Mesothelial cell of epicardium (in vitro differentiated cells): ENCODE measurements around the gene MRPL2. TPM values are rescaled to one million over a fixed set of nuclear protein-coding genes. Genes with fewer than 3 reads are reported as not detected.

Experiments
- DNase-seq, 2 experiments: peaks; one replicate each; pipeline ENCODE4 v3.0.0; 2021; ENCODE audit warnings: low spot score in 2 of 2; ENCODE audit not compliant: unreplicated experiment in 2 of 2
- H3K27ac Mint-ChIP-seq: 2 replicates; pipeline ENCODE4 v1.8.0; 2021; ENCODE audit warnings: mixed read lengths
- H3K27me3 Mint-ChIP-seq: 2 replicates; pipeline ENCODE4 v1.8.0; 2021; ENCODE audit warnings: low read depth, mixed read lengths
- H3K36me3 Mint-ChIP-seq: 2 replicates; pipeline ENCODE4 v1.8.0; 2021; ENCODE audit warnings: mixed read lengths
- H3K4me1 Mint-ChIP-seq: 2 replicates; pipeline ENCODE4 v1.8.0; 2021; ENCODE audit warnings: mixed read lengths
- H3K4me3 Mint-ChIP-seq: 2 replicates; pipeline ENCODE4 v1.8.0; 2021; ENCODE audit warnings: mild to moderate bottlenecking, moderate library complexity, mixed read lengths
- H3K9me3 Mint-ChIP-seq: 2 replicates; pipeline ENCODE4 v1.8.0; 2021; ENCODE audit warnings: mixed read lengths
- CTCF ChIP-seq: fragments of 200-600 bp; sonication (generic); IDR thresholded peaks from one replicate; pipeline ENCODE4 v1.5.0; 2021; ENCODE audit warnings: antibody characterized with exemption; ENCODE audit not compliant: unreplicated experiment
- total RNA-seq: library from RNA; stranded (reverse); gene quantifications from 3 replicates; pipeline ENCODE4 v1.2.1, GENCODE V29; 2021

The MRPL2 gene
- total RNA-seq, 1 donor from 2014 or later: 54.9 TPM

GRCh38 chr6:43029120-43029519, 30.1 kb downstream of the MRPL2 start:
- H3K4me3 Mint-ChIP-seq: no peak overlapping the region
- peaks cover 41% of the 10 kb centered on the region for H3K36me3 Mint-ChIP-seq
- H3K27me3 Mint-ChIP-seq: no peaks in the 10 kb centered on the region
- no peak for TF ChIP-seq CTCF
- no peak for DNase-seq
- no peaks in the 10 kb centered on the region for H3K4me1 Mint-ChIP-seq
- H3K27ac Mint-ChIP-seq: no peak overlapping the region
- H3K9me3 Mint-ChIP-seq: no peaks in the 10 kb centered on the region

- Mint-ChIP-seq H3K9me3 (no peaks in the 10 kb centered on the region), H3K27me3 (no peaks in the 10 kb centered on the region), H3K36me3 (peaks cover 27% of the 10 kb centered on the region), H3K4me3 (no peak overlapping the region), H3K4me1 (peaks cover 2% of the 10 kb centered on the region), H3K27ac (no peak overlapping the region)
- TF ChIP-seq CTCF: no peak
- DNase-seq: no peak
Measured at GRCh38 chr6:43026365-43026764, 32.9 kb downstream of the MRPL2 start.

- no peak for TF ChIP-seq CTCF
- Mint-ChIP-seq H3K9me3 (no peaks in the 10 kb centered on the region), H3K4me3 (no peak overlapping the region), H3K27me3 (no peaks in the 10 kb centered on the region), H3K27ac (peak overlapping the region; percentile 20), H3K36me3 (peaks cover 20% of the 10 kb centered on the region), H3K4me1 (peaks cover 2% of the 10 kb centered on the region)
- DNase-seq: no peak
Measured at GRCh38 chr6:43024436-43024835, 34.8 kb downstream of the MRPL2 start.

GRCh38 chr6:43021270-43022047, 37.8 kb downstream of the MRPL2 start, which contains the start of gene RRP36:
Gene RRP36, plus strand, starts transcription at chr6:43021623. Its CDS starts 32 bp downstream, at chr6:43021655.
- H3K4me1 Mint-ChIP-seq: peaks cover 4% of the 10 kb centered on the region
- H3K4me3 Mint-ChIP-seq: peak within 1 kb of the TSS; percentile 95
- no peak for TF ChIP-seq CTCF
- H3K36me3 Mint-ChIP-seq: peaks cover 24% of the 10 kb centered on the region
- no peaks in the 10 kb centered on the region for H3K27me3 Mint-ChIP-seq
- no peaks in the 10 kb centered on the region for H3K9me3 Mint-ChIP-seq
- H3K27ac Mint-ChIP-seq: peak within 1 kb of the TSS; percentile 96
- peak; percentile 54 to 79 for DNase-seq

- peak overlapping the region; percentile 77 for H3K27ac Mint-ChIP-seq
- no peak for TF ChIP-seq CTCF
- DNase-seq: no peak
- H3K4me3 Mint-ChIP-seq: peak overlapping the region; percentile 95
- peaks cover 10% of the 10 kb centered on the region for H3K4me1 Mint-ChIP-seq
- no peaks in the 10 kb centered on the region for H3K9me3 Mint-ChIP-seq
- peaks cover 22% of the 10 kb centered on the region for H3K36me3 Mint-ChIP-seq
- H3K27me3 Mint-ChIP-seq: no peaks in the 10 kb centered on the region
Measured at GRCh38 chr6:43020847-43021246, 38.4 kb downstream of the MRPL2 start.
